PC-9 (cell line): ENCODE measurements around the gene CABLES2.
"Not testable (repeated sequence)": the region's sequence is repeated elsewhere in the genome, so short reads cannot be mapped to it uniquely, and the experiment has no call there.

Experiments
- EZH2 ChIP-seq: fragments of 200-600 bp; sonication (generic); IDR thresholded peaks from 2 replicates; pipeline ENCODE4 v1.8.0; 2017; ENCODE audit warnings: antibody characterized with exemption, low read depth
- TF ChIP-seq, protein P1 (sequence below): fragments of 200-600 bp; sonication (generic); conservative IDR thresholded peaks from 2 replicates; pipeline ENCODE4 v1.6.1; 2017; ENCODE audit warnings: mixed run types, antibody characterized with exemption, mild to moderate bottlenecking, moderate library complexity

DNA sequence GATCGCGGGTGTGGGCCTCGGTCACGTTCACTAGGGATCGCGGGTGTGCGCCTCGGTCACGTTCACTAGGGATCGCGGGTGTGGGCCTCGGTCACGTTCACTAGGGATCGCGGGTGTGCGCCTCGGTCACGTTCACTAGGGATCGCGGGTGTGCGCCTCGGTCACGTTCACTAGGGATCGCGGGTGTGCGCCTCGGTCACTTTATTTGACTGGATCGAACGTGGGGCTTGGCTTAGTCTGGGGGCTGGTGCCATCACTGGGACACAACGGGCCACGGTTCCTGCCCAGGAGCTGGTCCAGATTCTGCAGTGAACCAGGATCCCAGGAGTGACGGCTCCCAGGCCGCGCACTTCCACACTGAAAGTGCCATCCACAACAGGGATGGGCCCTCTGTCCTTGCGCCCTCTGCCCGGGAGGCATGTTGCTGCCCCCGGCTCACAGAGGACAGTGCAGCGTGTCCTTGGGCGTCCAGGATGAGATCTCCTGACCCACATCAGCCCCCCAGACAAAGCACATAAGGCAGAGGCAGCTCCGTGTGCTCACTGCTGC, 33.4 kb downstream of the CABLES2 start:
- TF ChIP-seq, protein P1, sequence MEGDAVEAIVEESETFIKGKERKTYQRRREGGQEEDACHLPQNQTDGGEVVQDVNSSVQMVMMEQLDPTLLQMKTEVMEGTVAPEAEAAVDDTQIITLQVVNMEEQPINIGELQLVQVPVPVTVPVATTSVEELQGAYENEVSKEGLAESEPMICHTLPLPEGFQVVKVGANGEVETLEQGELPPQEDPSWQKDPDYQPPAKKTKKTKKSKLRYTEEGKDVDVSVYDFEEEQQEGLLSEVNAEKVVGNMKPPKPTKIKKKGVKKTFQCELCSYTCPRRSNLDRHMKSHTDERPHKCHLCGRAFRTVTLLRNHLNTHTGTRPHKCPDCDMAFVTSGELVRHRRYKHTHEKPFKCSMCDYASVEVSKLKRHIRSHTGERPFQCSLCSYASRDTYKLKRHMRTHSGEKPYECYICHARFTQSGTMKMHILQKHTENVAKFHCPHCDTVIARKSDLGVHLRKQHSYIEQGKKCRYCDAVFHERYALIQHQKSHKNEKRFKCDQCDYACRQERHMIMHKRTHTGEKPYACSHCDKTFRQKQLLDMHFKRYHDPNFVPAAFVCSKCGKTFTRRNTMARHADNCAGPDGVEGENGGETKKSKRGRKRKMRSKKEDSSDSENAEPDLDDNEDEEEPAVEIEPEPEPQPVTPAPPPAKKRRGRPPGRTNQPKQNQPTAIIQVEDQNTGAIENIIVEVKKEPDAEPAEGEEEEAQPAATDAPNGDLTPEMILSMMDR: not testable (repeated sequence)
- TF ChIP-seq EZH2: not testable (repeated sequence)
